Measurements from ENCODE around the gene BNIP2.

The BNIP2 gene

GRCh38 chr15:59636184-59636583, 52.9 kb downstream of the BNIP2 start:
- no peak for DNase-seq (ENCODE audit: low read depth in 2 of 2, low spot score in 1 of 2)

DNA sequence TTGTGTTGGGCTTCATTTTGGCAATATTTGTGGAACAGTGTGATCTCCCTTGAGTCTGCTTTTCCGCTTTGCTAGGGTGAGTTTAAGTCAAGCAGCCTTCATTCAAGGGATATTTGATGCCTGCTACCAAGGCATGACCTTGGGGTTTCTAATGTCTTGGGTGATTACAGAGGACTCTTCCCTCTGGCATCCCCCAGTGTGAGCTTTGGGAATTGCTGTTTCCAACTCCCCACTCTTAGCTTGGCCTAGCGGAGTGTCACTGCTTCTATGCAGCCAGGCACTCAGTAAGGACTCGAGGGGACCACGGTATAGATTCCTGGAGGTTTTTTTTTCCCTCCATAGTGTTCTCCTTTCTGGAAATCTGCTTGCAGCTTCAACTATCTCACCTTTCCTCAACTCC, 56.4 kb downstream of the BNIP2 start:
- DNase-seq (ENCODE audit: low read depth in 2 of 2, low spot score in 1 of 2): no peak

- DNase-seq (ENCODE audit: low read depth in 2 of 2, low spot score in 1 of 2): no peak
Measured at GRCh38 chr15:59622289-59622688, 66.8 kb downstream of the BNIP2 start.

- no peak for DNase-seq (ENCODE audit: low read depth in 2 of 2, low spot score in 1 of 2)
Measured at GRCh38 chr15:59618406-59618805, 70.7 kb downstream of the BNIP2 start.

GRCh38 chr15:59616379-59616778, 72.7 kb downstream of the BNIP2 start:
- no peak for DNase-seq (ENCODE audit: low read depth in 2 of 2, low spot score in 1 of 2)

DNA sequence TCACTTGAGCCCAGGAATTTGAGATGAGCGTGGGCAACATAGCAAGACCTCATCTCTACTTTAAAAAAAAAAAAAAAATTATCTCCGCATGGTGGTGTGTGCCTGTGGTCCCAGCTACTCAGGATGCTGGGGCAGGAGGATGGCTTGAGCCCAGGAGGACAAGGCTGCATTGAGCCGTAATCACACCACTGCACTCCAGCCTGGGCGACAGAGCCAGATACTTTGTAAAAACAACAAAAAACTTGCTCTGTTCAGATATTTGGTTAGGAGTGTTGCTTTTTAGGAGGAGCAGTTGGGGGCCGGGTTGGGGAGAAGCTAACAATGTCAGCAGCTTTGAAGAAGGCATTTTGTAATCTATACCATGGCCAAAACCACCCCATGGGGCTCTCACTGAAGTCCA, 73.5 kb downstream of the BNIP2 start:
- DNase-seq (ENCODE audit: low read depth in 2 of 2, low spot score in 1 of 2): no peak

- DNase-seq (ENCODE audit: low read depth in 2 of 2, low spot score in 1 of 2): no peak
Measured at GRCh38 chr15:59614153-59614552, 75.0 kb downstream of the BNIP2 start.

- DNase-seq (ENCODE audit: low read depth in 2 of 2, low spot score in 1 of 2): no peak
Measured at GRCh38 chr15:59611276-59612260, 77.6 kb downstream of the BNIP2 start, which contains the start of gene GCNT3. Gene GCNT3, plus strand, starts transcription at chr15:59611783. Its CDS starts 6,456 bp downstream, at chr15:59618239.

GRCh38 chr15:59609730-59610712, 79.1 kb downstream of the BNIP2 start:
- no peak for DNase-seq (ENCODE audit: low read depth in 2 of 2, low spot score in 1 of 2)

Measured in stimulated activated CD8-positive, alpha-beta memory T cell treated with anti-CD3 and anti-CD28 coated beads, Interleukin-4, amount 100 ng/mL, for 4 hours (primary cell).